Upper lobe of left lung (tissue), 4 donors: ENCODE measurements around the gene TTC28.

ENCODE experiments used
- EP300 ChIP-seq, 4 donors: sonication (generic); formaldehyde crosslinking; IDR thresholded peaks; one replicate each; pipeline ENCODE4 v1.5.1; 2017; ENCODE audit warnings: antibody characterized with exemption in 4 of 4, control low read depth in 2 of 4
- POLR2A ChIP-seq, 4 donors: fragments of 450-650 bp; IDR thresholded peaks; one replicate each; pipeline ENCODE4 v1.5.1; 2016 to 2017; ENCODE audit warnings: antibody characterized with exemption in 4 of 4, mild to moderate bottlenecking in 2 of 4
- TF ChIP-seq, protein P1 (sequence below), 6 experiments: fragments of 450-650 bp in 4 of 6; fragments of 200-600 bp in 2 of 6; sonication (generic) in 2 of 6; IDR thresholded peaks; one replicate each; pipeline ENCODE4 v1.5.1; 2016 to 2019; ENCODE audit warnings: antibody characterized with exemption in 6 of 6

- TF ChIP-seq, protein P1, sequence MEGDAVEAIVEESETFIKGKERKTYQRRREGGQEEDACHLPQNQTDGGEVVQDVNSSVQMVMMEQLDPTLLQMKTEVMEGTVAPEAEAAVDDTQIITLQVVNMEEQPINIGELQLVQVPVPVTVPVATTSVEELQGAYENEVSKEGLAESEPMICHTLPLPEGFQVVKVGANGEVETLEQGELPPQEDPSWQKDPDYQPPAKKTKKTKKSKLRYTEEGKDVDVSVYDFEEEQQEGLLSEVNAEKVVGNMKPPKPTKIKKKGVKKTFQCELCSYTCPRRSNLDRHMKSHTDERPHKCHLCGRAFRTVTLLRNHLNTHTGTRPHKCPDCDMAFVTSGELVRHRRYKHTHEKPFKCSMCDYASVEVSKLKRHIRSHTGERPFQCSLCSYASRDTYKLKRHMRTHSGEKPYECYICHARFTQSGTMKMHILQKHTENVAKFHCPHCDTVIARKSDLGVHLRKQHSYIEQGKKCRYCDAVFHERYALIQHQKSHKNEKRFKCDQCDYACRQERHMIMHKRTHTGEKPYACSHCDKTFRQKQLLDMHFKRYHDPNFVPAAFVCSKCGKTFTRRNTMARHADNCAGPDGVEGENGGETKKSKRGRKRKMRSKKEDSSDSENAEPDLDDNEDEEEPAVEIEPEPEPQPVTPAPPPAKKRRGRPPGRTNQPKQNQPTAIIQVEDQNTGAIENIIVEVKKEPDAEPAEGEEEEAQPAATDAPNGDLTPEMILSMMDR (IDR thresholded peaks at IDR 0.05), result no peak
- TF ChIP-seq EP300 (IDR thresholded peaks at IDR 0.05), result no peak
- no peak for TF ChIP-seq POLR2A (IDR thresholded peaks at IDR 0.05)
Measured at GRCh38 chr22:28229566-28230485, 449.8 kb downstream of the TTC28 start.
